ENCODE measurements around the gene BHLHE40. TPM values are rescaled to one million over a fixed set of nuclear protein-coding genes. Genes with fewer than 3 reads are reported as not detected.
A peak's percentile ranks its signal among the peaks of the same experiment; 100 is the strongest.

BHLHE40 gene
- polyA plus RNA-seq, 2 of the 4 experiments (the other 2 are of a cell fraction) = 102 to 160 TPM

GRCh38 chr3:5021116-5022092 is 42.2 kb downstream of the BHLHE40 start:
- ChIA-PET POLR2A (interaction anchor here (7.5 kb wide), 1 partner anchor 39 kb away, joined by 367 read pairs; the partner anchor contains the start of gene BHLHE40), CTCF (interaction anchor here (0.8 to 15.9 kb wide), 11 partner anchors 8 to 310 kb away, joined by 3 to 445 read pairs (median 13); partner anchors contain the start of gene BHLHE40)
- TF ChIP-seq HOXB5 (CRISPR knock-in tag; IDR thresholded peaks at IDR 0.05) (peak; percentile 50; the same call in 1 of the 2 replicates), JUN (IDR thresholded peaks at IDR 0.05) (no peak), FOSL2 (IDR thresholded peaks at IDR 0.05) (no peak), FOSL2 (CRISPR knock-in tag; IDR thresholded peaks at IDR 0.05) (peak; percentile 56), RAD21 (conservative IDR thresholded peaks at IDR 0.05 in 1 of 2, IDR thresholded peaks at IDR 0.05 in 1 of 2) (peak; percentile 24 to 34; a peak in 2 of 5 replicates), ZSCAN20 (CRISPR knock-in tag; IDR thresholded peaks at IDR 0.05) (peak; percentile 84; the same call in 1 of the 2 replicates), ATOH8 (CRISPR knock-in tag; IDR thresholded peaks at IDR 0.05; ENCODE audit: low read depth) (peak; percentile 59; the same call in 1 of the 2 replicates), MAX (IDR thresholded peaks at IDR 0.05) (peak; percentile 41; the same call in 1 of the 2 replicates), CBX8 (IDR thresholded peaks at IDR 0.05) (no peak), HEYL (CRISPR knock-in tag; IDR thresholded peaks at IDR 0.05) (peak; percentile 33; the same call in 1 of the 2 replicates), MAZ (IDR thresholded peaks at IDR 0.05; ENCODE audit: borderline replicate concordance, low read depth, low read length) (no peak), HOXB13 (CRISPR knock-in tag; IDR thresholded peaks at IDR 0.05; ENCODE audit: low read depth) (peak; percentile 51; the same call in 1 of the 2 replicates), MAFK (IDR thresholded peaks at IDR 0.05; ENCODE audit: partially characterized antibody) (peak; percentile 75), EP300 (IDR thresholded peaks at IDR 0.05) (no peak)
- no peak for FAIRE-seq
- Histone ChIP-seq H3K4me3 (no peak overlapping the region), H3K27ac (peak overlapping the region; percentile 94 to 98), H3K4me1 (peaks cover 95% of the 10 kb centered on the region), H3K4me2 (peak overlapping the region; percentile 61), H3K9me3 (no peaks in the 10 kb centered on the region)
- WGBS (ENCODE audit: missing lambda C conversion rate) = 74% methylated on average over 17 of the region's 17 CpGs
- peak; percentile 76 to 80 for DNase-seq (ENCODE audit: low read depth in 1 of 2, low spot score in 1 of 2)
- ATAC-seq = peak; percentile 1 to 2; a peak in 2 of 6 replicates

- peak overlapping the region; percentile 94 to 98 for H3K27ac ChIP-seq
- peak overlapping the region; percentile 61 for H3K4me2 ChIP-seq
- ATAC-seq = no peak
- POLR2A ChIA-PET = interaction anchor here (0.8 to 7.5 kb wide), 6 partner anchors 9 to 311 kb away, joined by 3 to 367 read pairs (median 3); partner anchors contain the start of gene BHLHE40
- H3K9me3 ChIP-seq = no peaks in the 10 kb centered on the region
- WGBS (ENCODE audit: missing lambda C conversion rate) = 58% methylated on average over 6 of the region's 6 CpGs
- TF ChIP-seq RARB (CRISPR knock-in tag; IDR thresholded peaks at IDR 0.05) = no peak
- 0 out of 2 replicates have a peak, but pooled peaks have one; percentile 65 for TF ChIP-seq TP53 (CRISPR knock-in tag; IDR thresholded peaks at IDR 0.05)
- TF ChIP-seq MAX (IDR thresholded peaks at IDR 0.05) = 0 out of 2 replicates have a peak, but pooled peaks have one; percentile 3
- TF ChIP-seq SREBF2 (IDR thresholded peaks at IDR 0.05) = no peak
- no peak for TF ChIP-seq CBX8 (IDR thresholded peaks at IDR 0.05)
- peak; percentile 70; the same call in 1 of the 2 replicates for TF ChIP-seq ATOH8 (CRISPR knock-in tag; IDR thresholded peaks at IDR 0.05; ENCODE audit: low read depth)
- TF ChIP-seq, protein P1, sequence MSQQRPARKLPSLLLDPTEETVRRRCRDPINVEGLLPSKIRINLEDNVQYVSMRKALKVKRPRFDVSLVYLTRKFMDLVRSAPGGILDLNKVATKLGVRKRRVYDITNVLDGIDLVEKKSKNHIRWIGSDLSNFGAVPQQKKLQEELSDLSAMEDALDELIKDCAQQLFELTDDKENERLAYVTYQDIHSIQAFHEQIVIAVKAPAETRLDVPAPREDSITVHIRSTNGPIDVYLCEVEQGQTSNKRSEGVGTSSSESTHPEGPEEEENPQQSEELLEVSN (IDR thresholded peaks at IDR 0.05; ENCODE audit: borderline replicate concordance, low read depth) = no peak
- peak; percentile 65 for TF ChIP-seq FOSB (CRISPR knock-in tag; IDR thresholded peaks at IDR 0.05)
- no peak for TF ChIP-seq NR3C1 (IDR thresholded peaks at IDR 0.05)
- TF ChIP-seq HOXB5 (CRISPR knock-in tag; IDR thresholded peaks at IDR 0.05) = peak; percentile 23
- peak; percentile 75; the same call in 1 of the 2 replicates for TF ChIP-seq HOXA7 (CRISPR knock-in tag; IDR thresholded peaks at IDR 0.05)
- TF ChIP-seq ZNF302 (CRISPR knock-in tag; IDR thresholded peaks at IDR 0.05) = peak; percentile 53; the same call in 1 of the 2 replicates
- no peak for TF ChIP-seq RFX5 (IDR thresholded peaks at IDR 0.05)
- TF ChIP-seq MAZ (IDR thresholded peaks at IDR 0.05; ENCODE audit: borderline replicate concordance, low read depth, low read length) = no peak
- peak; percentile 62; the same call in 1 of the 2 replicates for TF ChIP-seq HEYL (CRISPR knock-in tag; IDR thresholded peaks at IDR 0.05)
- TF ChIP-seq HDAC2 (IDR thresholded peaks at IDR 0.05) = no peak
- TF ChIP-seq SMC3 (IDR thresholded peaks at IDR 0.05) = no peak
- TF ChIP-seq, protein P2, sequence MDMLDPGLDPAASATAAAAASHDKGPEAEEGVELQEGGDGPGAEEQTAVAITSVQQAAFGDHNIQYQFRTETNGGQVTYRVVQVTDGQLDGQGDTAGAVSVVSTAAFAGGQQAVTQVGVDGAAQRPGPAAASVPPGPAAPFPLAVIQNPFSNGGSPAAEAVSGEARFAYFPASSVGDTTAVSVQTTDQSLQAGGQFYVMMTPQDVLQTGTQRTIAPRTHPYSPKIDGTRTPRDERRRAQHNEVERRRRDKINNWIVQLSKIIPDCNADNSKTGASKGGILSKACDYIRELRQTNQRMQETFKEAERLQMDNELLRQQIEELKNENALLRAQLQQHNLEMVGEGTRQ (IDR thresholded peaks at IDR 0.05) = no peak
- TF ChIP-seq POLR2AphosphoS2 (conservative IDR thresholded peaks at IDR 0.05; ENCODE audit: low read length) = no peak
- no peak for TF ChIP-seq FOSL2 (IDR thresholded peaks at IDR 0.05)
- TF ChIP-seq FOSL2 (CRISPR knock-in tag; IDR thresholded peaks at IDR 0.05) = no peak
- no peak for TF ChIP-seq GATA3 (IDR thresholded peaks at IDR 0.05; ENCODE audit: borderline replicate concordance)
- no peak for TF ChIP-seq ZFP36 (IDR thresholded peaks at IDR 0.05; ENCODE audit: borderline replicate concordance, partially characterized antibody)
- FAIRE-seq = no peak
- no peak overlapping the region for H3K4me3 ChIP-seq
- H3K4me1 ChIP-seq = peaks cover 88% of the 10 kb centered on the region
- no peak for DNase-seq (ENCODE audit: low read depth in 1 of 2, low spot score in 1 of 2)
- CTCF ChIA-PET = interaction anchor here (0.6 to 15.9 kb wide), 11 partner anchors 9 to 311 kb away, joined by 3 to 445 read pairs (median 13); partner anchors contain the start of gene BHLHE40
Measured at GRCh38 chr3:5022187-5022965, 43.1 kb downstream of the BHLHE40 start.
